WI38 (cell line): ENCODE measurements around the gene EMP2.

Experiments
- H3K4me3 ChIP-seq: 2 replicates; pipeline ENCODE4 v1.5.1; 2011; ENCODE audit warnings: low read depth, mild to moderate bottlenecking, control low read depth, low read length
- TF ChIP-seq, protein P1 (sequence below): IDR thresholded peaks from 2 replicates; pipeline ENCODE4 v1.5.1; 2012; ENCODE audit warnings: low read depth, mild to moderate bottlenecking, control low read depth, low read length

The EMP2 gene

DNA sequence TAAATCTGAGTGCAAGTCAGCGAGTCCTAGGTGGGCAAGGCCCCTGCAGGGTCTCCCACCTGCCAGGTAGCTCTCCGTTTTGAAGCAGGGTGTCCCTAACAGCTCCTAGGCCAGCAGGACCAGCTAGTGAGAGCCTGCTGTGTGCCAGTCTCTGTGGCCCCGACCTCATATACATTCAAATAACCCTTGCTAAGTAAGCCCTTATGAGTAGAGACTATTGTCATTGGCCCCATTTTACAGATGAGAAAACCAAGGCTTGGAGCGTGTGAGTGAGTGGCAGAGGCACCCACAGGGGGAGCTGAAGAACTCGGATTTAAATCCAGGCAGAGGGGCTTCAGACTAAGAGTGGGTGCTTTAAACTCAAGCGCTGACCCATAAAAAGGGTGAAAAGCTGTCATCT is 39.7 kb upstream of the EMP2 start:
- H3K4me3 ChIP-seq: no peak overlapping the region
- TF ChIP-seq, protein P1, sequence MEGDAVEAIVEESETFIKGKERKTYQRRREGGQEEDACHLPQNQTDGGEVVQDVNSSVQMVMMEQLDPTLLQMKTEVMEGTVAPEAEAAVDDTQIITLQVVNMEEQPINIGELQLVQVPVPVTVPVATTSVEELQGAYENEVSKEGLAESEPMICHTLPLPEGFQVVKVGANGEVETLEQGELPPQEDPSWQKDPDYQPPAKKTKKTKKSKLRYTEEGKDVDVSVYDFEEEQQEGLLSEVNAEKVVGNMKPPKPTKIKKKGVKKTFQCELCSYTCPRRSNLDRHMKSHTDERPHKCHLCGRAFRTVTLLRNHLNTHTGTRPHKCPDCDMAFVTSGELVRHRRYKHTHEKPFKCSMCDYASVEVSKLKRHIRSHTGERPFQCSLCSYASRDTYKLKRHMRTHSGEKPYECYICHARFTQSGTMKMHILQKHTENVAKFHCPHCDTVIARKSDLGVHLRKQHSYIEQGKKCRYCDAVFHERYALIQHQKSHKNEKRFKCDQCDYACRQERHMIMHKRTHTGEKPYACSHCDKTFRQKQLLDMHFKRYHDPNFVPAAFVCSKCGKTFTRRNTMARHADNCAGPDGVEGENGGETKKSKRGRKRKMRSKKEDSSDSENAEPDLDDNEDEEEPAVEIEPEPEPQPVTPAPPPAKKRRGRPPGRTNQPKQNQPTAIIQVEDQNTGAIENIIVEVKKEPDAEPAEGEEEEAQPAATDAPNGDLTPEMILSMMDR: no peak

- TF ChIP-seq, protein P1: no peak
- H3K4me3 ChIP-seq: no peak overlapping the region
Observed at GRCh38 chr16:10619271-10619849, 39.0 kb upstream of the EMP2 start.

GRCh38 chr16:10618710-10619209 is 38.4 kb upstream of the EMP2 start:
- TF ChIP-seq, protein P1: no peak
- H3K4me3 ChIP-seq: no peak overlapping the region

DNA sequence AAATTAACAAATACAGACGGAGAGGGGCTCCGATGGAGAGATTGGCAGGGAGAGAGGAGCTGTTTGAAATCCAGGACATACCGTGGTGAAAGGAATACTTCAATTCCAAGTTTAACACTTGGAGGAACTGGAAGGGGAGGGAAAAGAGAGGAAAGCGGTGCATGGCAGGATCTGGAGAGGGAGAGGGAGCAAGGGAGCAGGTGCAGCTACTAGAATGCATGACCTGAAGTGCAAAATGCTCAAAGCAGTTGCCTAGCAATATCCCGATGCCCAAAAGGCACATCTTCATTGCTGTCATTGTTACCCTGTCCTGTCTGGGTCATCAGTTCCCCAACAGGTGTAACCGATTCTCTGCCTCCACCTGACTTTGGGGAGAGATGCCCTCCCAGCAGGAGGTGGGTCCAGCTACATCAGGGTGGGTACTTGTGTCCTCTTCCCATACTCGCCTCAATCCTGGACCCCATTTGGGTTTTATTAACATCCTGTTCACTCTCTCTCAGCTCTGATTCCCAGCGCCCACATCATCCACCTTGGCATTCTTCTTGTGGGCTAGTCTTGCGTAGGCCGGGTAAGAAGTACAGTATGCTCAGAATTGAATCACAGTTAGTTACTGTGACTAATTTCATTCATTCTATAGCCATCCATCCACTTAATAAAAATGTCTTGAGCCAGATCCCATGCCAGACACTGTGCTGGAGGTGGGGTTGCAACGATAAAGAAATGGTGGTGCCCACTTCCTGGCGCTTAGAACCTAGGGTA is 37.4 kb upstream of the EMP2 start:
- TF ChIP-seq, protein P1: no peak
- no peak overlapping the region for H3K4me3 ChIP-seq

- TF ChIP-seq, protein P1: no peak
- H3K4me3 ChIP-seq: no peak overlapping the region
Observed at GRCh38 chr16:10616756-10617640, 36.6 kb upstream of the EMP2 start.

GRCh38 chr16:10616419-10616755 is 36.0 kb upstream of the EMP2 start:
- no peak overlapping the region for H3K4me3 ChIP-seq
- TF ChIP-seq, protein P1: no peak
